Panc1 (cell line): ENCODE data around the gene RBFOX1. TPM values are rescaled to one million over a fixed set of nuclear protein-coding genes. Genes with fewer than 3 reads are reported as not detected.

ENCODE experiments used
- ATAC-seq: fragments of 200-7000 bp; cut with Tn5 transposase; 2 replicates; pipeline ENCODE4 v1.9.1; 2020; ENCODE audit warnings: mild to moderate bottlenecking, moderate library complexity
- BruUV-seq: library from RNA; stranded (reverse); fragments of 400-500 nt; replicated peaks from 2 replicates; lab custom pipeline; 2021; lab: Mats Ljungman, UMichigan
- CTCF ChIA-PET: fragments of 300-600 bp; sonication (Branson Sonifier 250); formaldehyde crosslinking; loops from one replicate; lab custom pipeline; 2022; ENCODE audit warnings: antibody characterized with exemption; lab: Charles Lee
- POLR2A ChIA-PET: fragments of 300-600 bp; sonication (Branson Sonifier 250); formaldehyde crosslinking; loops from one replicate; lab custom pipeline; 2022; ENCODE audit warnings: antibody characterized with exemption; lab: Charles Lee
- DNase-seq: peaks from one replicate; pipeline ENCODE4 v3.0.0-alpha.2; 2010; ENCODE audit warnings: low read depth, low spot score
- H3K27ac ChIP-seq: 2 replicates; pipeline ENCODE4 v1.5.1; 2011; ENCODE audit warnings: mild to moderate bottlenecking, low read length, inconsistent platforms
- H3K27me3 ChIP-seq: fragments of 200-500 bp; sonication (Bioruptor generic); 2 replicates; pipeline ENCODE4 v1.6.0; 2014; ENCODE audit warnings: low read length, inconsistent platforms; ENCODE audit not compliant: control insufficient read depth, insufficient read depth
- H3K36me3 ChIP-seq: fragments of 200-500 bp; sonication (Bioruptor generic); 2 replicates; pipeline ENCODE4 v1.5.1; 2014; ENCODE audit warnings: inconsistent platforms, mild to moderate bottlenecking, low read length, moderate library complexity; ENCODE audit not compliant: control insufficient read depth, insufficient read depth
- H3K4me1 ChIP-seq: 2 replicates; pipeline ENCODE4 v1.5.1; 2011; ENCODE audit warnings: inconsistent platforms, mild to moderate bottlenecking, low read length, moderate library complexity; ENCODE audit not compliant: control insufficient read depth, insufficient read depth
- H3K4me3 ChIP-seq, 2 experiments: 2 replicates each; pipeline ENCODE4 v1.5.1; 2011 to 2012; ENCODE audit warnings: low read depth in 2 of 2, low read length in 2 of 2, mild to moderate bottlenecking in 2 of 2, inconsistent platforms in 1 of 2, moderate library complexity in 1 of 2
- H3K9me3 ChIP-seq: fragments of 200-500 bp; sonication (Bioruptor generic); 2 replicates; pipeline ENCODE4 v1.5.1; 2014; ENCODE audit warnings: low read depth, mild to moderate bottlenecking, inconsistent platforms, low read length, moderate library complexity; ENCODE audit not compliant: control insufficient read depth, insufficient read depth
- POLR2AphosphoS5 ChIP-seq: IDR thresholded peaks from 2 replicates; pipeline ENCODE4 v1.6.1; 2012; ENCODE audit warnings: mild to moderate bottlenecking, low read depth, low read length, moderate library complexity
- SIN3A ChIP-seq: IDR thresholded peaks from 2 replicates; pipeline ENCODE4 v1.6.1; 2012; ENCODE audit warnings: low read depth, mild to moderate bottlenecking, low read length, moderate library complexity, borderline replicate concordance; ENCODE audit not compliant: insufficient read depth
- TCF7L2 ChIP-seq: IDR thresholded peaks from 2 replicates; pipeline ENCODE4 v1.6.1; 2011; ENCODE audit warnings: mild to moderate bottlenecking, low read depth, low read length, inconsistent platforms
- in situ Hi-C: cut with HindIII; loops from 2 replicates; pipeline ENCODE4 v1.10.0; 2016; ENCODE audit warnings: low sequenced_read_pairs, low pct_unique_long_range_greater_than_20kb
- intact Hi-C: fragments of 100-400 bp; cut with micrococcal nuclease; formaldehyde crosslinking; loops from one replicate; pipeline ENCODE4 v1.10.0; 2022; ENCODE audit not compliant: unreplicated experiment
- total RNA-seq: library from RNA; stranded (reverse); gene quantifications from one replicate; pipeline ENCODE4 v1.2.1, GENCODE V29; 2021; ENCODE audit not compliant: unreplicated experiment
- TF ChIP-seq, protein P1 (sequence below), 2 experiments: IDR thresholded peaks; 2 replicates each; pipeline ENCODE4 v1.6.1; 2011 to 2012; ENCODE audit warnings: low read depth in 2 of 2, control low read depth in 1 of 2, low read length in 1 of 2, mild to moderate bottlenecking in 1 of 2, moderate library complexity in 1 of 2; ENCODE audit not compliant: insufficient read depth in 1 of 2
- TF ChIP-seq, protein P2 (sequence below): fragments of 450-650 bp; IDR thresholded peaks from 2 replicates; pipeline ENCODE4 v1.5.1; 2017; ENCODE audit warnings: mild to moderate bottlenecking

RBFOX1 gene
- total RNA-seq, 1 experiment from 2014 or later, result not detected

DNA sequence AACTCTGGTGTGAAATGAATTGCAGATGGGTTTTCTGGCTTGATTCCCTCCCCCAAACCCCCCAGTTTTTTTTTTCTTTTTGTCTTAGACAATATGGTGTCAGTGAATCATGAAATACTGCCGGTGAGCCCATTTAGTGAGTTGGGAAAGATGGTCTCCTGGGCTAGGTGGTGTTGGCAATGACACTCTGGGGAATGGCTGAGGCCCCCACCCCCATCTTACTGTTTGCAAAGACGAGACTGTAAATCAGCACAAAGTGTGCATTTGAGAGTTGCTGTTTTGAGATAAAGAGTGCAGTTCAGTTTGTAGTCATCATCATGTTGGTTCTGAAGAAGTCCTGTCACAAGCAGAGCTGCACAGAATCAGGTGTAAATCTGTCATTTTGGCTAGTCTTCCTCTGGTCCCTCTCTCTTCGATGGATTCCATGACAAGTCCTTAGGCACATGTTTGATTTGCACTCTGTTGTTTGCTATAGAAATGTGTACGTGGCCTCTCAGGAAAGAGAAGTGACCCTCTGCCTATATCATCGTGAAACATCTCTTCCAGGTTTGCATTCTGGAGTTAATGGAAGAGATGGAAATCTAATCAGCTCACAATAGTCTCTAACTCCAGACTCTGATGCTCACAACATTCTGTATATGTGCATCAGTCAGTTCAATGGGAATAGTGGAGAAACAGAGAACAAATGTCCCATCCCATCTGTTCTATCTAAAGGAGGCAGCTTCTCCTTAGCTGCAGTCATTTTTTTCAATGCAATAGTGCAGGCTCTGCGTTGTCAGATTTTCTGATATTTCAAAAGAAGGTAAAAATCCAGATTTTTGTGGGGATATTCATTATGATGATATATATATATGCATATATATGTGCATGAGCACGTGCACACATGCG is 34.6 kb downstream of the RBFOX1 start:
- no peak for DNase-seq
- H3K27me3 ChIP-seq, result no peaks in the 10 kb centered on the region
- intact Hi-C loops, result no loop called here
- no peak for ATAC-seq
- no peaks in the 10 kb centered on the region for H3K9me3 ChIP-seq
- no peaks in the 10 kb centered on the region for H3K4me1 ChIP-seq
- no peak overlapping the region for H3K27ac ChIP-seq
- no TSS peak for BruUV-seq
- no peak for TF ChIP-seq SIN3A
- no peak for TF ChIP-seq TCF7L2
- TF ChIP-seq, protein P1, sequence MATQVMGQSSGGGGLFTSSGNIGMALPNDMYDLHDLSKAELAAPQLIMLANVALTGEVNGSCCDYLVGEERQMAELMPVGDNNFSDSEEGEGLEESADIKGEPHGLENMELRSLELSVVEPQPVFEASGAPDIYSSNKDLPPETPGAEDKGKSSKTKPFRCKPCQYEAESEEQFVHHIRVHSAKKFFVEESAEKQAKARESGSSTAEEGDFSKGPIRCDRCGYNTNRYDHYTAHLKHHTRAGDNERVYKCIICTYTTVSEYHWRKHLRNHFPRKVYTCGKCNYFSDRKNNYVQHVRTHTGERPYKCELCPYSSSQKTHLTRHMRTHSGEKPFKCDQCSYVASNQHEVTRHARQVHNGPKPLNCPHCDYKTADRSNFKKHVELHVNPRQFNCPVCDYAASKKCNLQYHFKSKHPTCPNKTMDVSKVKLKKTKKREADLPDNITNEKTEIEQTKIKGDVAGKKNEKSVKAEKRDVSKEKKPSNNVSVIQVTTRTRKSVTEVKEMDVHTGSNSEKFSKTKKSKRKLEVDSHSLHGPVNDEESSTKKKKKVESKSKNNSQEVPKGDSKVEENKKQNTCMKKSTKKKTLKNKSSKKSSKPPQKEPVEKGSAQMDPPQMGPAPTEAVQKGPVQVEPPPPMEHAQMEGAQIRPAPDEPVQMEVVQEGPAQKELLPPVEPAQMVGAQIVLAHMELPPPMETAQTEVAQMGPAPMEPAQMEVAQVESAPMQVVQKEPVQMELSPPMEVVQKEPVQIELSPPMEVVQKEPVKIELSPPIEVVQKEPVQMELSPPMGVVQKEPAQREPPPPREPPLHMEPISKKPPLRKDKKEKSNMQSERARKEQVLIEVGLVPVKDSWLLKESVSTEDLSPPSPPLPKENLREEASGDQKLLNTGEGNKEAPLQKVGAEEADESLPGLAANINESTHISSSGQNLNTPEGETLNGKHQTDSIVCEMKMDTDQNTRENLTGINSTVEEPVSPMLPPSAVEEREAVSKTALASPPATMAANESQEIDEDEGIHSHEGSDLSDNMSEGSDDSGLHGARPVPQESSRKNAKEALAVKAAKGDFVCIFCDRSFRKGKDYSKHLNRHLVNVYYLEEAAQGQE (IDR thresholded peaks at IDR 0.05; ENCODE audit: insufficient read depth in 1 of 2, low read depth in 2 of 2, low read length in 1 of 2), result no peak
- no peak for TF ChIP-seq POLR2AphosphoS5
- TF ChIP-seq, protein P2, sequence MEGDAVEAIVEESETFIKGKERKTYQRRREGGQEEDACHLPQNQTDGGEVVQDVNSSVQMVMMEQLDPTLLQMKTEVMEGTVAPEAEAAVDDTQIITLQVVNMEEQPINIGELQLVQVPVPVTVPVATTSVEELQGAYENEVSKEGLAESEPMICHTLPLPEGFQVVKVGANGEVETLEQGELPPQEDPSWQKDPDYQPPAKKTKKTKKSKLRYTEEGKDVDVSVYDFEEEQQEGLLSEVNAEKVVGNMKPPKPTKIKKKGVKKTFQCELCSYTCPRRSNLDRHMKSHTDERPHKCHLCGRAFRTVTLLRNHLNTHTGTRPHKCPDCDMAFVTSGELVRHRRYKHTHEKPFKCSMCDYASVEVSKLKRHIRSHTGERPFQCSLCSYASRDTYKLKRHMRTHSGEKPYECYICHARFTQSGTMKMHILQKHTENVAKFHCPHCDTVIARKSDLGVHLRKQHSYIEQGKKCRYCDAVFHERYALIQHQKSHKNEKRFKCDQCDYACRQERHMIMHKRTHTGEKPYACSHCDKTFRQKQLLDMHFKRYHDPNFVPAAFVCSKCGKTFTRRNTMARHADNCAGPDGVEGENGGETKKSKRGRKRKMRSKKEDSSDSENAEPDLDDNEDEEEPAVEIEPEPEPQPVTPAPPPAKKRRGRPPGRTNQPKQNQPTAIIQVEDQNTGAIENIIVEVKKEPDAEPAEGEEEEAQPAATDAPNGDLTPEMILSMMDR, result no peak
- in situ Hi-C loops, result no loop called here
- POLR2A ChIA-PET, result no interaction called here
- CTCF ChIA-PET, result no interaction called here
- no peak overlapping the region for H3K4me3 ChIP-seq
- H3K36me3 ChIP-seq, result no peaks in the 10 kb centered on the region

DNA sequence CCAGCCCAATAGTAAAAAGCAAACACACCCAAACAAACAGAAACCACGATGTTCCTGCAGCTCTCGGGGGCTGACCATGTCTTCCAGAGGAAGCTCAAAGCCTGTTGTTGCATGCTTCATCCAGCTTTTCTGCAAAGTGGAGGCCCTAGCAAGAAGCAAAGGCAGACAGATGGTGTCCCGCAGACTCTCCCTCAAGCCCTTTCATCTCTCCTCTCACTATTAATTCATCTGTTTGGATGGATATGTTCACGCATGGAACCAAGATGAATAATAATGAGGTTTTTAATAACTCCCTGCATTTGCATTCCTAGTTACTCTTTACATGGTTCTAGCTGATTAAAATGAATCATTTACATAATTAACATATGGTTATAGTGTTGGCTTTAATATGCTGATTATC is 36.6 kb downstream of the RBFOX1 start:
- no peak for ATAC-seq
- Histone ChIP-seq H3K4me3 (no peak overlapping the region), H3K4me1 (no peaks in the 10 kb centered on the region), H3K9me3 (no peaks in the 10 kb centered on the region), H3K36me3 (no peaks in the 10 kb centered on the region), H3K27ac (no peak overlapping the region), H3K27me3 (no peaks in the 10 kb centered on the region)
- ChIA-PET CTCF (no interaction called here), POLR2A (interaction anchor here (0.6 kb wide), 1 partner anchor 1863 kb away, joined by 3 read pairs; no protein-coding TSS in a partner anchor)
- intact Hi-C loops, result no loop called here
- no peak for TF ChIP-seq POLR2AphosphoS5
- TF ChIP-seq, protein P1 (IDR thresholded peaks at IDR 0.05; ENCODE audit: insufficient read depth in 1 of 2, low read depth in 2 of 2, low read length in 1 of 2), result no peak
- no peak for TF ChIP-seq TCF7L2
- TF ChIP-seq, protein P2, result no peak
- TF ChIP-seq SIN3A, result no peak
- BruUV-seq, result no TSS peak
- DNase-seq, result no peak
- in situ Hi-C loops, result no loop called here
